Measurements from ENCODE around the gene WBP2. TPM values are rescaled to one million over a fixed set of nuclear protein-coding genes. Genes with fewer than 3 reads are reported as not detected.
A peak's percentile ranks its signal among the peaks of the same experiment; 100 is the strongest.

Gene WBP2
- total and polyA plus RNA-seq, 9 of the 15 experiments (the other 6 are each of a cell fraction or from before 2014, with no cell fraction given) = 2.2 to 74.3 (median 20.0) TPM

DNA sequence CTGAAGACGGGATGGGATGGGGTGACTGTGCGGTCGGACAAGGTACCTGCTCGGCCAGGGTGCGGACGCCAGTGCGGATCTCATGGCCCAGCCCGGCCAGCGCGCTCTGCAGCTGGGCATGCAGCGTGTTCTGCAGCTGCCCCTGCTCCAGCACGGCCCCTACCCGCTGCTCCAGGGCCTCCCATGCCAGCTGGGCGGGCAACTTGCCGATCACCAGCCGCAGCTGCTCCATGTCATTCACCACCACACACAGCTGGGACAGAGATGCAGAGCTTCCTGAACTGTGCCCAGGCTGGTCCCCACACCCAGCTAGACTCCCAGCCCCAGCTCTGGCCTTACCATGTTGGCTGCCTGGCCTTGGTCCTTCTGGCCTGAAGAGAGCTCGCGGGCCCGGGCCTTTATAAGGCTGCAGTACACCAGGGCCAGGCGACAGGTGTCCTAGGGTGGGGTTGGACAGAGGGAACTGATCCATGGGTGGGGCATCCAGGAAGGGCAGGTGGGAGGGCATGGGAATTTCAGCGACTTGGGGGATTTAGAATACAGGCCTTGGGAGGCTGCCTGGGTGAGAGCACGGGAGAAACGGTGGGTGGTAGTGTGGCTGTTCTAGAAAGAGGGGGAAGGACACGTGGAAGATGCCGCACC, 20.7 kb downstream of the WBP2 start:
- H3K4me1 ChIP-seq (replicated peaks in 1 of 2; ENCODE audit: control insufficient read depth in 2 of 2, insufficient read depth in 2 of 2, low read length in 2 of 2) = peaks cover 0 to 54% of the 10 kb centered on the region in 2 experiments; a peak in 3 of 5 replicates
- POLR2A ChIA-PET = interaction anchor here (0.6 to 4.8 kb wide), 7 partner anchors 9 to 168 kb away, joined by 3 to 46 read pairs (median 6); partner anchors contain the start of gene UNC13D
- in situ Hi-C loops (cut with MboI) = no loop called here
- H3K9ac ChIP-seq (ENCODE audit: insufficient read depth in 1 of 2, low read depth in 2 of 2, low read length in 2 of 2) = peak overlapping the region in 1 of 2 experiments; percentile 56; a peak in 2 of 4 replicates
- no peak for ATAC-seq
- no peak overlapping the region for H2AFZ ChIP-seq (ENCODE audit: low read depth, low read length)
- no peaks in the 10 kb centered on the region for H3K9me1 ChIP-seq (ENCODE audit: control insufficient read depth, insufficient read depth, low read length)
- no TSS peak for BruUV-seq (replicated peaks)
- no peak for FAIRE-seq
- no peaks in the 10 kb centered on the region for H3K27me3 ChIP-seq (ENCODE audit: control insufficient read depth in 2 of 2, insufficient read depth in 2 of 2, low read length in 2 of 2)
- CTCF ChIA-PET (ENCODE audit: low intra/inter-chr PET ratio) = no interaction called here
- peaks cover 3% of the 10 kb centered on the region; the same call in 2 of the 3 replicates for H3K79me2 ChIP-seq (ENCODE audit: control insufficient read depth, insufficient read depth, low read length)
- DNase-seq (ENCODE audit: extremely low read depth in 1 of 4, low spot score in 3 of 4) = no peak
- no peak overlapping the region for H3K4me3 ChIP-seq
- intact Hi-C loops (cut with micrococcal nuclease) = no loop called here
- no peaks in the 10 kb centered on the region for H3K9me3 ChIP-seq (replicated peaks; ENCODE audit: control insufficient read depth, insufficient read depth, low read depth, low read length)
- no peak overlapping the region for H3K27ac ChIP-seq (ENCODE audit: extremely low read depth, low read depth, low read length)
- TF ChIP-seq POLR2G (IDR thresholded peaks at IDR 0.05; ENCODE audit: low read depth, low read length) (peak; percentile 67), RBM22 (IDR thresholded peaks at IDR 0.05; ENCODE audit: low read depth, low read length, poor library complexity, severe bottlenecking) (peak; percentile 49), RBFOX2 (IDR thresholded peaks at IDR 0.05; ENCODE audit: low read depth, low read length) (peak; percentile 75)
- TF ChIP-seq, protein P1, sequence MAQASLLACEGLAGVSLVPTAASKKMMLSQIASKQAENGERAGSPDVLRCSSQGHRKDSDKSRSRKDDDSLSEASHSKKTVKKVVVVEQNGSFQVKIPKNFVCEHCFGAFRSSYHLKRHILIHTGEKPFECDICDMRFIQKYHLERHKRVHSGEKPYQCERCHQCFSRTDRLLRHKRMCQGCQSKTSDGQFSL (CRISPR knock-in tag; IDR thresholded peaks at IDR 0.05) = 0 out of 2 replicates have a peak, but pooled peaks have one; percentile 31
- TF ChIP-seq, protein P1 (tag; IDR thresholded peaks at IDR 0.05) = no peak
- TF ChIP-seq, protein P2, sequence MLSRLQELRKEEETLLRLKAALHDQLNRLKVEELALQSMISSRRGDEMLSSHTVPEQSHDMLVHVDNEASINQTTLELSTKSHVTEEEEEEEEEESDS (CRISPR knock-in tag; IDR thresholded peaks at IDR 0.05) = no peak
- H4K20me1 ChIP-seq (replicated peaks; ENCODE audit: control insufficient read depth, insufficient read depth, low read length) = 0 out of 2 replicates have a peak, but pooled peaks cover 4% of the 10 kb centered on the region
- peaks cover 90% of the 10 kb centered on the region; the same call in 2 of the 3 replicates for H3K36me3 ChIP-seq (ENCODE audit: control insufficient read depth, insufficient read depth, low read length)
- no peak overlapping the region for H3K4me2 ChIP-seq (ENCODE audit: insufficient read depth, low read length)
- 91% methylated on average over 14 of the region's 25 CpGs for WGBS (ENCODE audit: insufficient coverage, low coverage, missing lambda C conversion rate)

All from K562 (cell line).